NB4 (cell line): ENCODE measurements around the gene CDCP2.

Experiments
- POLR2A ChIP-seq: IDR thresholded peaks from 2 replicates; pipeline ENCODE4 v1.6.1; 2011; ENCODE audit warnings: mild to moderate bottlenecking; ENCODE audit not compliant: insufficient read length; ENCODE audit errors: extremely low read depth
- TF ChIP-seq, protein P1 (sequence below): IDR thresholded peaks from one replicate; pipeline ENCODE4 v1.5.1; 2012; ENCODE audit warnings: low read depth, low read length
- TF ChIP-seq, protein P2 (sequence below): IDR thresholded peaks from 2 replicates; pipeline ENCODE4 v1.6.1; 2011; ENCODE audit warnings: low read depth, low read length

DNA sequence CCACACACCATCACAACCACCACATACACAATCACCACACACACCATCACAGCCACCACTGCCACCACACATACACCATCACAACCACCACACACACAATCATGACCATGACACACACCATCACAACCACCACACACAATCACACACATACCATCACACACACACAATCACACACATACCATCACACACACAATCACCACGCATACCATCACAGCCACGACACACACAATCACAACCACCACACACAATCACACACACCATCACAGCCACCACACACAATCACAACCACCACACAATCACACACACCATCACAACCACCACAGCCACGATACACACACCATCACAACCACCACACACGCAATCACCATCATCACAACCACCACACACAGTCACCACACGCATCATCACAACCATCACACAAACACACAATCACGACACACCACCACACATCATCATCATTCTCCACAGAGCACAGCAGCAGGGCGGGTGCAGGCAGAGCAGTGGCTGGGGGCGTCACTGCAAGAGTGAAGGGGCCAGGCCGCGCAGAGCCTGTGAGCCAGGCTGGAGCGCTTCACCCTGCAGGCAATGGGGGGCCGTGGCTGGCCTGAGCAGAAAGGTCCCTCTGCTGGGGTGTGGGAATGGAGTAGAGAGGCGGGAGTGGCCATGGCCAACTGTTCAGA is 32.6 kb downstream of the CDCP2 start:
- TF ChIP-seq, protein P1, sequence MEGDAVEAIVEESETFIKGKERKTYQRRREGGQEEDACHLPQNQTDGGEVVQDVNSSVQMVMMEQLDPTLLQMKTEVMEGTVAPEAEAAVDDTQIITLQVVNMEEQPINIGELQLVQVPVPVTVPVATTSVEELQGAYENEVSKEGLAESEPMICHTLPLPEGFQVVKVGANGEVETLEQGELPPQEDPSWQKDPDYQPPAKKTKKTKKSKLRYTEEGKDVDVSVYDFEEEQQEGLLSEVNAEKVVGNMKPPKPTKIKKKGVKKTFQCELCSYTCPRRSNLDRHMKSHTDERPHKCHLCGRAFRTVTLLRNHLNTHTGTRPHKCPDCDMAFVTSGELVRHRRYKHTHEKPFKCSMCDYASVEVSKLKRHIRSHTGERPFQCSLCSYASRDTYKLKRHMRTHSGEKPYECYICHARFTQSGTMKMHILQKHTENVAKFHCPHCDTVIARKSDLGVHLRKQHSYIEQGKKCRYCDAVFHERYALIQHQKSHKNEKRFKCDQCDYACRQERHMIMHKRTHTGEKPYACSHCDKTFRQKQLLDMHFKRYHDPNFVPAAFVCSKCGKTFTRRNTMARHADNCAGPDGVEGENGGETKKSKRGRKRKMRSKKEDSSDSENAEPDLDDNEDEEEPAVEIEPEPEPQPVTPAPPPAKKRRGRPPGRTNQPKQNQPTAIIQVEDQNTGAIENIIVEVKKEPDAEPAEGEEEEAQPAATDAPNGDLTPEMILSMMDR, result no peak
- no peak for TF ChIP-seq POLR2A
- TF ChIP-seq, protein P2, sequence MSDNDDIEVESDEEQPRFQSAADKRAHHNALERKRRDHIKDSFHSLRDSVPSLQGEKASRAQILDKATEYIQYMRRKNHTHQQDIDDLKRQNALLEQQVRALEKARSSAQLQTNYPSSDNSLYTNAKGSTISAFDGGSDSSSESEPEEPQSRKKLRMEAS, result no peak
